B cell (primary cell): ENCODE data around the gene CMYA5. TPM values are rescaled to one million over a fixed set of nuclear protein-coding genes. Genes with fewer than 3 reads are reported as not detected.

Source experiments
- ATAC-seq: fragments of 200-7000 bp; cut with Tn5 transposase; one replicate; pipeline ENCODE4 v1.10.0; 2021; ENCODE audit warnings: low read depth, mild to moderate bottlenecking, moderate number of reproducible peaks, moderate library complexity
- CTCF ChIA-PET: fragments of 350-600 bp; sonication (Branson Sonifier 250); formaldehyde crosslinking; loops from one replicate; lab custom pipeline; 2021; ENCODE audit warnings: antibody characterized with exemption, inconsistent platforms; lab: Charles Lee
- POLR2A ChIA-PET: fragments of 350-600 bp; sonication (Branson Sonifier 250); formaldehyde crosslinking; loops from one replicate; lab custom pipeline; 2021; ENCODE audit warnings: antibody characterized with exemption; lab: Charles Lee
- DNase-seq: peaks from one replicate; pipeline ENCODE4 v3.0.0; 2013
- H2AFZ ChIP-seq: 2 replicates; pipeline ENCODE4 v1.6.1; 2012; ENCODE audit warnings: mild to moderate bottlenecking, low read depth, low read length; ENCODE audit not compliant: insufficient read depth, poor library complexity, severe bottlenecking
- H3K27ac ChIP-seq, 2 donors: 1 replicate in 1 of 2; 2 replicates in 1 of 2; pipeline ENCODE4 v1.5.1; 2012 to 2013; ENCODE audit warnings: low read length in 2 of 2, mild to moderate bottlenecking in 2 of 2, moderate library complexity in 1 of 2
- H3K27me3 ChIP-seq, 4 experiments: fragments of 200-600 bp in 1 of 4; sonication (generic) in 1 of 4; replicated peaks in 1 of 4; 1 replicate in 2 of 4; 2 replicates in 2 of 4; pipeline versions ENCODE4 v1.6.1 to v1.7.0; 2013 to 2016; ENCODE audit warnings: low read length in 3 of 4, mild to moderate bottlenecking in 2 of 4, mixed read lengths in 1 of 4, moderate library complexity in 1 of 4; ENCODE audit not compliant: insufficient read depth in 4 of 4, control insufficient read depth in 3 of 4; ENCODE audit errors: control extremely low read depth in 1 of 4
- H3K36me3 ChIP-seq, 2 experiments: replicated peaks in 1 of 2; 1 replicate in 1 of 2; 2 replicates in 1 of 2; pipeline versions ENCODE4 v1.6.1 to v1.7.1; 2013; ENCODE audit warnings: low read length in 1 of 2; ENCODE audit not compliant: insufficient read depth in 2 of 2, control insufficient read depth in 1 of 2; ENCODE audit errors: control extremely low read depth in 1 of 2, extremely low read depth in 1 of 2
- H3K4me1 ChIP-seq, 2 donors: fragments of 200-600 bp in 1 of 2; sonication (generic) in 1 of 2; 1 replicate in 1 of 2; 2 replicates in 1 of 2; pipeline versions ENCODE4 v1.5.1 to v1.6.1; 2013 to 2017; ENCODE audit warnings: low read length in 2 of 2; ENCODE audit not compliant: control insufficient read depth in 2 of 2, insufficient read depth in 2 of 2
- H3K4me2 ChIP-seq: replicated peaks from 2 replicates; pipeline ENCODE3; 2012; ENCODE audit warnings: mild to moderate bottlenecking, low read depth, low read length; ENCODE audit not compliant: poor library complexity, severe bottlenecking
- H3K4me3 ChIP-seq, 5 experiments: fragments of 200-600 bp in 1 of 5; sonication (generic) in 1 of 5; 1 replicate in 3 of 5; 2 replicates in 2 of 5; pipeline versions ENCODE4 v1.5.1 to v1.7.0; 2011 to 2016; ENCODE audit warnings: low read length in 4 of 5, mild to moderate bottlenecking in 4 of 5, low read depth in 2 of 5, control low read depth in 1 of 5, moderate library complexity in 1 of 5; ENCODE audit not compliant: insufficient read depth in 1 of 5; ENCODE audit errors: control extremely low read depth in 1 of 5, extremely low read depth in 1 of 5
- H3K79me2 ChIP-seq: fragments of 200-600 bp; sonication (generic); one replicate; pipeline ENCODE4 v1.6.0; 2016; ENCODE audit warnings: low read length; ENCODE audit not compliant: control insufficient read depth, insufficient read depth
- H3K9ac ChIP-seq: fragments of 200-600 bp; sonication (generic); 2 replicates; pipeline ENCODE4 v1.6.1; 2017; ENCODE audit warnings: mild to moderate bottlenecking, low read length, moderate library complexity
- H3K9me3 ChIP-seq, 3 donors: one replicate each; pipeline versions ENCODE4 v1.6.1 to v1.7.1; 2013; ENCODE audit warnings: low read length in 2 of 3; ENCODE audit not compliant: control insufficient read depth in 2 of 3, insufficient read depth in 1 of 3; ENCODE audit errors: control extremely low read depth in 1 of 3
- H4K20me1 ChIP-seq: 2 replicates; pipeline ENCODE4 v1.6.0; 2012; ENCODE audit warnings: mild to moderate bottlenecking, low read length; ENCODE audit not compliant: insufficient read depth, control insufficient read depth, poor library complexity, severe bottlenecking
- H3K27ac Mint-ChIP-seq: one replicate; pipeline ENCODE4 v1.8.0; 2021; ENCODE audit warnings: mixed read lengths
- H3K27me3 Mint-ChIP-seq: one replicate; pipeline ENCODE4 v1.8.0; 2021; ENCODE audit warnings: mixed read lengths
- H3K4me1 Mint-ChIP-seq: one replicate; pipeline ENCODE4 v1.8.0; 2021; ENCODE audit warnings: mixed read lengths
- H3K4me3 Mint-ChIP-seq: one replicate; pipeline ENCODE4 v1.8.0; 2021; ENCODE audit warnings: mixed read lengths
- H3K9me3 Mint-ChIP-seq: one replicate; pipeline ENCODE4 v1.8.0; 2022; ENCODE audit warnings: mixed read lengths; ENCODE audit not compliant: insufficient read depth
- EZH2 ChIP-seq: IDR thresholded peaks from 2 replicates; pipeline ENCODE4 v1.6.1; 2012; ENCODE audit warnings: borderline replicate concordance, low read depth, mild to moderate bottlenecking, moderate library complexity, low read length; ENCODE audit not compliant: insufficient read depth, poor library complexity, severe bottlenecking
- WGBS: methylation state at CpG from one replicate; pipeline ENCODE4 v1.1.5; 2013; ENCODE audit warnings: missing lambda C conversion rate; ENCODE audit not compliant: insufficient coverage; 5-methylcytosine and 5-hydroxymethylcytosine counted together
- intact Hi-C: fragments of 100-400 bp; cut with micrococcal nuclease; formaldehyde crosslinking; loops from one replicate; pipeline ENCODE4 v1.10.0; 2022
- polyA minus RNA-seq: library from RNA; depleted of rRNA, polyadenylated mRNA; stranded (reverse); fragments of >200 nt; gene quantifications from 2 replicates; pipeline ENCODE4 v1.2.3, GENCODE V29; 2012
- polyA plus RNA-seq: library from polyadenylated mRNA; depleted of rRNA; stranded (reverse); fragments of >200 nt; gene quantifications from 2 replicates; pipeline ENCODE4 v1.2.3, GENCODE V29; 2012
- total RNA-seq, 2 donors: library from RNA; stranded (reverse); fragments of 120-200 nt in 1 of 2; gene quantifications; 1 replicate in 1 of 2; 2 replicates in 1 of 2; pipeline versions ENCODE4 v1.2.3 to v1.2.4, GENCODE V29; 2013 to 2022
- TF ChIP-seq, protein P1 (sequence below): fragments of 200-600 bp; IDR thresholded peaks from one replicate; pipeline ENCODE4 v1.8.0; 2022; ENCODE audit warnings: antibody characterized with exemption, mild to moderate bottlenecking

The CMYA5 gene
- total RNA-seq (0.10 and 0.25 TPM in 2 replicates), polyA plus RNA-seq (0.01 and 0.07 TPM in 2 replicates), polyA minus RNA-seq (0.14 TPM in 1 of 2 replicates, not detected in the other)
- 7.8 TPM for total RNA-seq (2013)

DNA sequence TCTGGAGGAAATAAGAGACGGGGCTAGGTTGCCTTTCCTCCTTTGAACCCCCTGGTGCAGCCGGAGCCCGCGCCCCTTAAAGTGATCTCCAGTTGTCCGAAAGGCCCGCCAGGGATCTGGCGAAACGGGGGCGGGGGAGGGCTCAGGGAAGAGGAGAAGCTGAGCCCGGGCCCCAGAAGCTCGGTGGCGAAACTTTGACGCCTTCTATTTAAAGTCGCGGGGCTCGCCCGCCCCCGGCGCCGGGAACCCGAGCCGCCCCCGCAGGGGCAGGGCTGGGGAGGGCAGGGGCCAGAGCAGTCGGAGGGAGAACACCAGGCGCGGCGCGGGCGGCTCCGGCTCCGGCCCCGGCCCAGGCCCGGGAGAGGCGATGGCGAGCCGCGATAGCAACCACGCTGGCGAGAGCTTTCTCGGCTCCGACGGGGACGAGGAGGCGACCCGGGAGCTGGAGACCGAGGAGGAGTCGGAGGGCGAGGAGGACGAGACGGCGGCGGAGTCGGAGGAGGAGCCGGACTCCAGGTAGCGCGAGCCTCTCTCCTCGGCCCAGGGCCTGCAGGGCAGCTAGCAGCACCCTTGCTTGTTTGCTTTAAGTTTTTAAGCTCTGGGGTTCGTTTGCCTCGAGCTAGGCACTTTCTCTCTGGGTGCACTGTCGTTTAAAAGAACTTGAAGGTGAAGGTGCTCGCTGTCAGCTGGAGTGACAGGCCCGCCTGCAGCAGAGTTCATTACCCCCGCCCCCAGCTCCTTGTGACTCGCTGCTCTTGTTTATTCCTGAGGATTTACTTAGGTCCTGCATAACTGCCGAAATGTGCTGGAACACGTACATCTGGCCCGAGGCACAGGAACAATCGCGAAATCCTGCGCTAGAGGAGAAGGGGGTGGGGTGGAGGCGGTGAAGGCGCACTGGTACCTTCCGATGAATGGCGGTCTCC, at the start of gene CMYA5:
TSS of gene CMYA5 (plus strand) at position 296 of the 926 bp plus-strand sequence. CDS start at position 368, 72 bp downstream.
- no peak within 1 kb of the TSS for H3K27ac ChIP-seq
- intact Hi-C loops = no loop called here
- H3K4me3 Mint-ChIP-seq = no peak within 1 kb of the TSS
- no peaks in the 10 kb centered on the region for H3K27me3 Mint-ChIP-seq
- DNase-seq = no peak
- ChIA-PET CTCF (interaction anchor here (0.8 kb wide), 1 partner anchor 8 kb away, joined by 3 read pairs; no protein-coding TSS in a partner anchor), POLR2A (no interaction called here)
- no peak within 1 kb of the TSS for H3K27ac Mint-ChIP-seq
- H3K4me1 ChIP-seq = no peaks in the 10 kb centered on the region
- H3K9me3 ChIP-seq = peaks cover 0 to 8% (median 0%) of the 10 kb centered on the region in 3 donors
- no peak within 1 kb of the TSS for H2AFZ ChIP-seq
- peaks cover 13 to 14% of the 10 kb centered on the region in 2 experiments for H3K36me3 ChIP-seq
- no peak within 1 kb of the TSS for H3K4me3 ChIP-seq
- TF ChIP-seq EZH2 = no peak
- TF ChIP-seq, protein P1, sequence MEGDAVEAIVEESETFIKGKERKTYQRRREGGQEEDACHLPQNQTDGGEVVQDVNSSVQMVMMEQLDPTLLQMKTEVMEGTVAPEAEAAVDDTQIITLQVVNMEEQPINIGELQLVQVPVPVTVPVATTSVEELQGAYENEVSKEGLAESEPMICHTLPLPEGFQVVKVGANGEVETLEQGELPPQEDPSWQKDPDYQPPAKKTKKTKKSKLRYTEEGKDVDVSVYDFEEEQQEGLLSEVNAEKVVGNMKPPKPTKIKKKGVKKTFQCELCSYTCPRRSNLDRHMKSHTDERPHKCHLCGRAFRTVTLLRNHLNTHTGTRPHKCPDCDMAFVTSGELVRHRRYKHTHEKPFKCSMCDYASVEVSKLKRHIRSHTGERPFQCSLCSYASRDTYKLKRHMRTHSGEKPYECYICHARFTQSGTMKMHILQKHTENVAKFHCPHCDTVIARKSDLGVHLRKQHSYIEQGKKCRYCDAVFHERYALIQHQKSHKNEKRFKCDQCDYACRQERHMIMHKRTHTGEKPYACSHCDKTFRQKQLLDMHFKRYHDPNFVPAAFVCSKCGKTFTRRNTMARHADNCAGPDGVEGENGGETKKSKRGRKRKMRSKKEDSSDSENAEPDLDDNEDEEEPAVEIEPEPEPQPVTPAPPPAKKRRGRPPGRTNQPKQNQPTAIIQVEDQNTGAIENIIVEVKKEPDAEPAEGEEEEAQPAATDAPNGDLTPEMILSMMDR = no peak
- WGBS = 87% methylated on average over 71 of the region's 74 CpGs
- no peaks in the 10 kb centered on the region for H3K4me1 Mint-ChIP-seq
- no peak within 1 kb of the TSS for H3K9ac ChIP-seq
- no peaks in the 10 kb centered on the region for H3K9me3 Mint-ChIP-seq
- ATAC-seq = no peak
- H3K27me3 ChIP-seq = no peaks in the 10 kb centered on the region
- no peaks in the 10 kb centered on the region for H4K20me1 ChIP-seq
- no peak within 1 kb of the TSS for H3K4me2 ChIP-seq
- no peaks in the 10 kb centered on the region for H3K79me2 ChIP-seq

DNA sequence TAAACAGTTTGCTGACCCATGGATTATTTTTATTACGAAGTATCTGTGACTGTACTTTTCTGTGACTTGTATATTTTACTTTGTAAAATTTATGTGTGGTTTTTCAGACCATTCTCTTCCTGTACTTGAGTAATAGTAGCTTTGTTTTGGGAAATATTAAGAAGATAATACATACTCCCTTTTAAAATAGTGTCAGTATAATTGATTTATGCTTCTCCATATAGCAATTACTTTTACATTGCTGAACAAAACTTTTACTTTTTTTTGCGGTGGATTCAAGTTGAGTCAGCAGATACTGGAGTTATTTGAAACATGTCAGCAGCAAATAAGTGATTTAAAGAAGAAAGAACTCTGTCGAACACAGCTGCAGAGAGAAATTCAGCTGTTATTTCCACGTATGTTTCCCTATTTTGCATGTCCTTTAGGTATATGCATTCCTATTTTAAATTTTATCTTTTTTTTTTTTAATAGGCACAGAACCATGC, 49.0 kb upstream of the CMYA5 start:
- no peaks in the 10 kb centered on the region for H3K9me3 Mint-ChIP-seq
- no peaks in the 10 kb centered on the region for H3K27me3 Mint-ChIP-seq

More for the DNA sequence above, 49.0 kb upstream of the CMYA5 start:
- TF ChIP-seq, protein P1 = no peak
- Mint-ChIP-seq H3K4me1 (no peaks in the 10 kb centered on the region), H3K27ac (no peak overlapping the region), H3K4me3 (no peak overlapping the region)
- ChIA-PET POLR2A (no interaction called here), CTCF (no interaction called here)
- no peaks in the 10 kb centered on the region for H3K9me3 ChIP-seq
- no peak overlapping the region for H3K4me3 ChIP-seq
- no peak overlapping the region for H3K4me2 ChIP-seq
- H2AFZ ChIP-seq = no peak overlapping the region
- DNase-seq (no peak), ATAC-seq (no peak)
- intact Hi-C loops = no loop called here
- H3K27ac ChIP-seq = no peak overlapping the region
- H3K27me3 ChIP-seq = no peaks in the 10 kb centered on the region
- whole genome bisulfite sequencing = no CpG with 5 or more reads among the region's 4 CpGs
- peaks cover 11% of the 10 kb centered on the region for H4K20me1 ChIP-seq
- H3K79me2 ChIP-seq = peaks cover 18% of the 10 kb centered on the region
- H3K4me1 ChIP-seq = no peaks in the 10 kb centered on the region
- no peak overlapping the region for H3K9ac ChIP-seq
- H3K36me3 ChIP-seq = peaks cover 5 to 48% of the 10 kb centered on the region in 2 experiments
